ENCODE data around the gene SLC16A8. TPM values are rescaled to one million over a fixed set of nuclear protein-coding genes. Genes with fewer than 3 reads are reported as not detected.

The SLC16A8 gene
- total and polyA plus RNA-seq, 2 donors (not counting 1 experiment from before 2014, with no cell fraction given) = not detected

GRCh38 chr22:38065539-38065938 lies 18.4 kb downstream of the SLC16A8 start:
- H3K4me1 ChIP-seq (ENCODE audit: control insufficient read depth in 2 of 2, insufficient read depth in 2 of 2, low read length in 2 of 2) = peaks cover 0 to 4% of the 10 kb centered on the region in 2 donors
- H3K36me3 ChIP-seq (replicated peaks in 1 of 2; ENCODE audit: control extremely low read depth in 1 of 2, control insufficient read depth in 1 of 2, extremely low read depth in 1 of 2, insufficient read depth in 2 of 2, low read length in 1 of 2) = peaks cover 0 to 57% of the 10 kb centered on the region in 2 experiments
- 98% methylated on average over 8 of the region's 8 CpGs for WGBS (ENCODE audit: insufficient coverage)
- Mint-ChIP-seq H3K27ac (no peak overlapping the region), H3K27me3 (no peaks in the 10 kb centered on the region), H3K9me3 (ENCODE audit: insufficient read depth) (no peaks in the 10 kb centered on the region), H3K4me3 (no peak overlapping the region), H3K4me1 (peaks cover 4% of the 10 kb centered on the region)
- no peak overlapping the region for H3K4me2 ChIP-seq (replicated peaks; ENCODE audit: low read depth, low read length, poor library complexity, severe bottlenecking)
- no peak overlapping the region for H2AFZ ChIP-seq (ENCODE audit: insufficient read depth, low read depth, low read length, poor library complexity, severe bottlenecking)
- H4K20me1 ChIP-seq (ENCODE audit: control insufficient read depth, insufficient read depth, low read length, poor library complexity, severe bottlenecking) = no peaks in the 10 kb centered on the region
- ChIA-PET CTCF (interaction anchor here (1.8 kb wide), 1 partner anchor 13 kb away, joined by 9 read pairs; no protein-coding TSS in a partner anchor), POLR2A (no interaction called here)
- no peak overlapping the region for H3K4me3 ChIP-seq (ENCODE audit: control extremely low read depth in 1 of 5, extremely low read depth in 1 of 5, insufficient read depth in 1 of 5, low read depth in 2 of 5, low read length in 4 of 5)
- no peak for ATAC-seq (ENCODE audit: low read depth)
- H3K9me3 ChIP-seq (ENCODE audit: control extremely low read depth in 1 of 3, control insufficient read depth in 2 of 3, insufficient read depth in 1 of 3, low read length in 2 of 3) = no peaks in the 10 kb centered on the region
- no peak overlapping the region for H3K9ac ChIP-seq (ENCODE audit: low read length)
- no peak for DNase-seq
- intact Hi-C loops (cut with micrococcal nuclease) = no loop called here
- no peaks in the 10 kb centered on the region for H3K79me2 ChIP-seq (ENCODE audit: control insufficient read depth, insufficient read depth, low read length)
- no peak overlapping the region for H3K27ac ChIP-seq (ENCODE audit: low read length in 2 of 2)
- TF ChIP-seq EZH2 (IDR thresholded peaks at IDR 0.05; ENCODE audit: borderline replicate concordance, insufficient read depth, low read depth, low read length, poor library complexity, severe bottlenecking) = no peak
- TF ChIP-seq, protein P1, sequence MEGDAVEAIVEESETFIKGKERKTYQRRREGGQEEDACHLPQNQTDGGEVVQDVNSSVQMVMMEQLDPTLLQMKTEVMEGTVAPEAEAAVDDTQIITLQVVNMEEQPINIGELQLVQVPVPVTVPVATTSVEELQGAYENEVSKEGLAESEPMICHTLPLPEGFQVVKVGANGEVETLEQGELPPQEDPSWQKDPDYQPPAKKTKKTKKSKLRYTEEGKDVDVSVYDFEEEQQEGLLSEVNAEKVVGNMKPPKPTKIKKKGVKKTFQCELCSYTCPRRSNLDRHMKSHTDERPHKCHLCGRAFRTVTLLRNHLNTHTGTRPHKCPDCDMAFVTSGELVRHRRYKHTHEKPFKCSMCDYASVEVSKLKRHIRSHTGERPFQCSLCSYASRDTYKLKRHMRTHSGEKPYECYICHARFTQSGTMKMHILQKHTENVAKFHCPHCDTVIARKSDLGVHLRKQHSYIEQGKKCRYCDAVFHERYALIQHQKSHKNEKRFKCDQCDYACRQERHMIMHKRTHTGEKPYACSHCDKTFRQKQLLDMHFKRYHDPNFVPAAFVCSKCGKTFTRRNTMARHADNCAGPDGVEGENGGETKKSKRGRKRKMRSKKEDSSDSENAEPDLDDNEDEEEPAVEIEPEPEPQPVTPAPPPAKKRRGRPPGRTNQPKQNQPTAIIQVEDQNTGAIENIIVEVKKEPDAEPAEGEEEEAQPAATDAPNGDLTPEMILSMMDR (IDR thresholded peaks at IDR 0.05) = no peak
- no peaks in the 10 kb centered on the region for H3K27me3 ChIP-seq (replicated peaks in 1 of 4; ENCODE audit: control extremely low read depth in 1 of 4, control insufficient read depth in 3 of 4, insufficient read depth in 4 of 4, low read length in 3 of 4)

DNA sequence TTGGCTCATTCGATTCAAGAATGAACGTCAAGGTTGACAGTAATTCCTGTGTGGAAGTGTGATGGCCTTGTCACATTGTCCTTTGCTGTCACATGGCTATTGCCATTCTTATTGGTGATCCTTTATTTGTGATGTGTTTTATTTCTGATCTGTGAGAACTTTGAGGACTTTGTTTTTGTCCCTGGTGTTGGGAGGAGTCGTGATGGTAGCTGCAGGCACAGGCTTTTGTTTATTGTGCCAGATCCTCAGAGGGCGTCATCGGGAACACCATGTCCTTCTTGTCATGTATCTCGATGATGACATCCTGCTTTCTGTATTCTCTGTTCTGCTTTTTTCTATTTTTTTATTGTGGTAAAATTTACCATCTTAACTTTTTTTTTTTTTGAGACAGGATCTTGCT lies 21.2 kb downstream of the SLC16A8 start:
- peak overlapping the region in 1 of 2 donors; percentile 6 for H3K27ac ChIP-seq (ENCODE audit: low read length in 2 of 2)

More for the DNA sequence above, 21.2 kb downstream of the SLC16A8 start:
- peaks cover 0 to 36% of the 10 kb centered on the region in 2 experiments for H3K36me3 ChIP-seq (replicated peaks in 1 of 2; ENCODE audit: control extremely low read depth in 1 of 2, control insufficient read depth in 1 of 2, extremely low read depth in 1 of 2, insufficient read depth in 2 of 2, low read length in 1 of 2)
- H2AFZ ChIP-seq (ENCODE audit: insufficient read depth, low read depth, low read length, poor library complexity, severe bottlenecking) = no peak overlapping the region
- H3K27me3 Mint-ChIP-seq = no peaks in the 10 kb centered on the region
- no peaks in the 10 kb centered on the region for H3K9me3 Mint-ChIP-seq (ENCODE audit: insufficient read depth)
- 85% methylated on average over 3 of the region's 6 CpGs for WGBS (ENCODE audit: insufficient coverage)
- peaks cover 8% of the 10 kb centered on the region for H3K4me1 Mint-ChIP-seq
- H3K4me2 ChIP-seq (replicated peaks; ENCODE audit: low read depth, low read length, poor library complexity, severe bottlenecking) = no peak overlapping the region
- ChIA-PET POLR2A (no interaction called here), CTCF (interaction anchor here (1.3 kb wide), 1 partner anchor 10 kb away, joined by 4 read pairs; no protein-coding TSS in a partner anchor)
- no peak overlapping the region for H3K27ac Mint-ChIP-seq
- no peaks in the 10 kb centered on the region for H3K79me2 ChIP-seq (ENCODE audit: control insufficient read depth, insufficient read depth, low read length)
- H3K9me3 ChIP-seq (ENCODE audit: control extremely low read depth in 1 of 3, control insufficient read depth in 2 of 3, insufficient read depth in 1 of 3, low read length in 2 of 3) = no peaks in the 10 kb centered on the region
- no peak for ATAC-seq (ENCODE audit: low read depth)
- H3K4me3 ChIP-seq (ENCODE audit: control extremely low read depth in 1 of 5, extremely low read depth in 1 of 5, insufficient read depth in 1 of 5, low read depth in 2 of 5, low read length in 4 of 5) = no peak overlapping the region
- no peak overlapping the region for H3K4me3 Mint-ChIP-seq
- no peak for DNase-seq
- no peaks in the 10 kb centered on the region for H3K27me3 ChIP-seq (replicated peaks in 1 of 4; ENCODE audit: control extremely low read depth in 1 of 4, control insufficient read depth in 3 of 4, insufficient read depth in 4 of 4, low read length in 3 of 4)
- no peaks in the 10 kb centered on the region for H4K20me1 ChIP-seq (ENCODE audit: control insufficient read depth, insufficient read depth, low read length, poor library complexity, severe bottlenecking)
- TF ChIP-seq EZH2 (IDR thresholded peaks at IDR 0.05; ENCODE audit: borderline replicate concordance, insufficient read depth, low read depth, low read length, poor library complexity, severe bottlenecking) = no peak
- TF ChIP-seq, protein P1 (IDR thresholded peaks at IDR 0.05) = no peak
- no peak overlapping the region for H3K9ac ChIP-seq (ENCODE audit: low read length)
- H3K4me1 ChIP-seq (ENCODE audit: control insufficient read depth in 2 of 2, insufficient read depth in 2 of 2, low read length in 2 of 2) = peaks cover 1 to 5% of the 10 kb centered on the region in 2 donors
- intact Hi-C loops (cut with micrococcal nuclease) = no loop called here
